ENCODE data around the gene SCYGR7. TPM values are rescaled to one million over a fixed set of nuclear protein-coding genes. Genes with fewer than 3 reads are reported as not detected.

The SCYGR7 gene
- total and polyA plus RNA-seq, 10 of the 15 experiments (the other 5 are each of a cell fraction or from before 2014, with no cell fraction given) = not detected

DNA sequence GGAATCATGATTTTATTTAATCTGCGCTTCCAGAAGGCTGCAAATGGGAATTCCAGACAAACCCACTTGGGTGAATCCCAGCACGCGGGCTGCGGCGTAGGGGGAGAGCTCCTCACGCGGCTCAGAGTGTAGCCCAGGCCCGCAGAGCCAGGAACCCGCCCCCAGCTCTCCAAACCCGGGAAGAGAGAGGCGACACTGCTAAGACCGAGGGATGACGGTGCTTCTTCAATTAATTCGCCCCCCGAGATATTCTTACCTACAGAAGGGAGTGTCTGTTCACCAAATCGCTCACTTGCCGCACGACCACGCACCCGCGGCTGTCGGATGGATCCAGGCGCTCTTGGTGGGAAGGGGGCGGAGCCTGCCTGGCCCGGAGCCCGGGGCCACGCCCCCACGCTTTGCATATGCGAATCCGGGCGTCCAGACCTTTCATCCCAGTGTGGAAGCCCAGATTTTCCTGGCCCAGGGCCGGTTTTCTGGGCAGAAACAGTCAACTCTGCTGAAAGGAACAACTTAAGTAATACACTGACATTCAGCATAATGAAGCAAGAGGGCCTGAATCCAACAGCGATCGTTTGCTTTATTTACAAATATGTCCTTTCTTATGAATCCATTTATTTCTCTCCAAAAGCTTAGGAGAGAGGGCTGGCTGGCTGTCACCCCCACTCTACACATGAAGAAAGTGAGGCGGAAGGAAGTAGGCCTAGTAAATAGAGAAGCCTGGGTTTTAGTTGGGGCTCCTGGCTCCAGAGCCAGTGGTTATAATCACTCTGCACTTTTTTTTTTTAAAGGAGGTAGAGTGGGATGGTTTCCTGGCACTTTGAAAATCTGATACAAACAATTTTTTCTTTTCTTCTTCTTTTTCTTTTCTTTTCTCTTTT lies 10.2 kb upstream of the SCYGR7 start, which contains the start of gene SLC19A3:
Gene SLC19A3 (minus strand): TSS at position 342 of the 881 bp plus-strand sequence. CDS start 15,710 bp downstream, outside the sequence.
- no peak within 1 kb of the TSS for H3K4me2 ChIP-seq (ENCODE audit: control insufficient read depth, insufficient read depth)
- CTCF ChIA-PET = no interaction called here
- POLR2A ChIA-PET = no interaction called here
- RAD21 ChIA-PET (ENCODE audit: unreplicated experiment) = no interaction called here
- H3K9me3 ChIP-seq (replicated peaks; ENCODE audit: control insufficient read depth, insufficient read depth, low read length) = no peaks in the 10 kb centered on the region
- no peaks in the 10 kb centered on the region for H3K4me1 ChIP-seq (ENCODE audit: control insufficient read depth, insufficient read depth, low read length)
- 44% methylated on average over 35 of the region's 35 CpGs for WGBS (ENCODE audit: insufficient coverage, insufficient replicate concordance, low lambda C conversion rate, missing lambda C conversion rate)
- H3K9ac ChIP-seq (ENCODE audit: control insufficient read depth, insufficient read depth, low read length) = no peak within 1 kb of the TSS
- no peak for TF ChIP-seq CBX5 (IDR thresholded peaks at IDR 0.05; ENCODE audit: low read depth)
- TF ChIP-seq HDAC2 (IDR thresholded peaks at IDR 0.05) = no peak
- TF ChIP-seq, protein P1, sequence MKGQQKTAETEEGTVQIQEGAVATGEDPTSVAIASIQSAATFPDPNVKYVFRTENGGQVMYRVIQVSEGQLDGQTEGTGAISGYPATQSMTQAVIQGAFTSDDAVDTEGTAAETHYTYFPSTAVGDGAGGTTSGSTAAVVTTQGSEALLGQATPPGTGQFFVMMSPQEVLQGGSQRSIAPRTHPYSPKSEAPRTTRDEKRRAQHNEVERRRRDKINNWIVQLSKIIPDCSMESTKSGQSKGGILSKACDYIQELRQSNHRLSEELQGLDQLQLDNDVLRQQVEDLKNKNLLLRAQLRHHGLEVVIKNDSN (IDR thresholded peaks at IDR 0.05; ENCODE audit: borderline replicate concordance, extremely low read length, insufficient read depth, low read depth, low read length) = no peak
- TF ChIP-seq PAX5 (IDR thresholded peaks at IDR 0.05; ENCODE audit: borderline replicate concordance, low read depth, low read length) = no peak
- TF ChIP-seq, protein P2, sequence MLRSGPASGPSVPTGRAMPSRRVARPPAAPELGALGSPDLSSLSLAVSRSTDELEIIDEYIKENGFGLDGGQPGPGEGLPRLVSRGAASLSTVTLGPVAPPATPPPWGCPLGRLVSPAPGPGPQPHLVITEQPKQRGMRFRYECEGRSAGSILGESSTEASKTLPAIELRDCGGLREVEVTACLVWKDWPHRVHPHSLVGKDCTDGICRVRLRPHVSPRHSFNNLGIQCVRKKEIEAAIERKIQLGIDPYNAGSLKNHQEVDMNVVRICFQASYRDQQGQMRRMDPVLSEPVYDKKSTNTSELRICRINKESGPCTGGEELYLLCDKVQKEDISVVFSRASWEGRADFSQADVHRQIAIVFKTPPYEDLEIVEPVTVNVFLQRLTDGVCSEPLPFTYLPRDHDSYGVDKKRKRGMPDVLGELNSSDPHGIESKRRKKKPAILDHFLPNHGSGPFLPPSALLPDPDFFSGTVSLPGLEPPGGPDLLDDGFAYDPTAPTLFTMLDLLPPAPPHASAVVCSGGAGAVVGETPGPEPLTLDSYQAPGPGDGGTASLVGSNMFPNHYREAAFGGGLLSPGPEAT (IDR thresholded peaks at IDR 0.05; ENCODE audit: low read depth) = no peak
- FAIRE-seq = no peak
- BruUV-seq (replicated peaks) = no TSS peak
- no peak within 1 kb of the TSS for H3K4me3 ChIP-seq
- no peaks in the 10 kb centered on the region for H3K27me3 ChIP-seq (replicated peaks in 1 of 2; ENCODE audit: control insufficient read depth in 2 of 2, insufficient read depth in 2 of 2, low read length in 1 of 2)
- H4K20me1 ChIP-seq (ENCODE audit: control insufficient read depth, insufficient read depth) = no peaks in the 10 kb centered on the region
- H2AFZ ChIP-seq (ENCODE audit: control insufficient read depth, low read depth, low read length) = no peak within 1 kb of the TSS
- H3K27ac ChIP-seq (ENCODE audit: control insufficient read depth, insufficient read depth) = no peak within 1 kb of the TSS
- no peaks in the 10 kb centered on the region for H3K79me2 ChIP-seq (ENCODE audit: control insufficient read depth, insufficient read depth, low read length)
- ATAC-seq = no peak
- SMC1A ChIA-PET (ENCODE audit: uncharacterized antibody, unreplicated experiment) = interaction anchor here (1.4 kb wide), 1 partner anchor 48 kb away, joined by 3 read pairs; no protein-coding TSS in a partner anchor
- no peak for DNase-seq (ENCODE audit: low read depth, low spot score)
- in situ Hi-C loops (cut with MboI) = no loop called here
- H3K36me3 ChIP-seq (ENCODE audit: control insufficient read depth in 2 of 2, insufficient read depth in 2 of 2, low read length in 1 of 2) = no peaks in the 10 kb centered on the region
- intact Hi-C loops (cut with micrococcal nuclease; ENCODE audit: unreplicated experiment) = no loop called here

Data from GM12878 (cell line).